Measurements from ENCODE around the gene FAIM2.
"Not testable (repeated sequence)": the region's sequence is repeated elsewhere in the genome, so short reads cannot be mapped to it uniquely, and the experiment has no call there.

Gene FAIM2

GRCh38 chr12:49892732-49893317 is 10.9 kb downstream of the FAIM2 start:
- no peak for DNase-seq

DNA sequence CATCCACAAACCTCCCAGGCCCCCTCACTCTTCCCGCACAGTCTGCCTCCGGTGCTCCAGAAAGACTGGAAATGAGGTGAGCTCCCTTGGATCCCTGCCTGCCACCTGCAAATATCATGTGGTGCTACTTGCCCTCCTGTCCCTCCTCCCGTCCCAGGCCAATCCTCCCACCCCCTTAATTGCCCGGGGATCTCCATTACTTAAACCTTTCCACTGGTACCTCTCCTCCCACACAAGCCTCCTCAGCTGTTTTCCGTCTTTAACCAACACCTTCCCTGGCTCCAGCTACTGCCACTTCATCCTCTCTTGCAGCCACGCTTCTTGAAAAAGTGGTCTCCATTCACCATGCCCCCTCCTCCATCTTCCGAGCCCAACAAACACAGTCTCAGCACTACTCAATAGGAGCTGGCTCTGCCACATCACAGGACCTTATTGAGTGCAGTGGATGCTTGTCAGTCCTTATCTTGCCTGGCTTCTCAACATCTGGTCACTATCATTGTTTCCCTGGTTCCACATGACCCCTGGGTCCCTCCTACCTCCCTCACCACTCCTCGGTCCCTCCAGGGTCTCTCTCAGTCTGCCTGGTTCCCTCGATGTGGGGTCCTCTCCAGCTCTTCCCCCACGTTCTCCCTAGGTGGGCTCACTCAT is 11.5 kb downstream of the FAIM2 start:
- DNase-seq: no peak

DNA sequence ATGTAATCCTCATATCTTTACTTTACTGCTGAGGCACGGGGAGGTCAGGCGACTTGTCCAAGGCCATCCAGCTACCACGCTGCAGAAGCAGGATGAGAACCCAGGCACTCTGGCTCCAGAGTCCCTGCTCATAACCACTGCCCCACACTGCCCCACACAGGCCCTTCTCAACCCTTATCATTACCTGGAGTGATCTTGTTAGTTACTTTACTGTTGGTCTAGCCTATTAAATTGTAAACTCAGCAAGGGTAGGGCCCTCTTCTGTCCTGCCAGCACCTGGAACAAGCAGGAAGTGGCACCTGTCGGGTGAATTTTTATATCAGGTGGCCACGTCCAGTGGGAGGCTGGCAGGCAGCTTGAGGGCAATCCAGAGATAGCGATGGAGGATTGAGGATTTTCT is 12.2 kb downstream of the FAIM2 start:
- no peak for DNase-seq

DNA sequence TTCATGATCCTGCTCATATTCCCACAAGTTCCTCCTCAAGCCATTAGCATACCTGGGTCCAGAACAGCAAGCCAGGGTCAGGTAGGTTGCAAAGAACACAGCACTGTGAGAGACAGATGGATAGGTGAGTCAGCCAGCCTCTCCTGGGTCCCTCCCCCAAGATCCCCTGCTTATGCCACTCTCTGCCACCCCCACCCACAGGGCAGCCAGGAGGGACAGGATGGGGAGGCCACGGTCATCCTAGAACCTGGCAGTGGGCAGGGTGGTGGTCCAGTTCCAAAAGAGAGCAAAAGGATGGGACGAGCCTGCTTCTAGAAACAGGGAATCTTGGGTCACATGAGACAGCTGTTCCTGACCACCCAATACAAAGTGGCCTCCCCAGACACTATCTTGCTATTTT is 12.7 kb downstream of the FAIM2 start:
- DNase-seq: no peak

DNA sequence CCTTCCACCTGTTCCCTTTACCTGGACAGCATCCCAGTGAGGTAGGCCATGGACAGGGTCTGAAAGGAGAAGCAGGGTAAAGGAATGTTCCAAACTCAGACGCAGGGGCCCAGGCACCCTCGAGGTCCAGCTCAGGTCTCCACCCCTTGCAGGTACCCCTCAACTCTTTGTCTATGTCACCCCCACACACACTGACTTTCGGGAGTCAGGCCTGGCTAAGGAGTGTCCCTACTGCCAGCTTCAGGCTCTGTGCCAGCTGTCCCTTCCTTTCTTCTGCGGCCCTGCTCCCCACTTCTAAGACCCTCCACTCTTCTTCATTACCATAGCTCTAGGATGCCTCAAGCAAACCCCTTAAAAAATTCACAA is 13.6 kb downstream of the FAIM2 start:
- no peak for DNase-seq

GRCh38 chr12:49889361-49890095 is 14.2 kb downstream of the FAIM2 start:
- no peak for DNase-seq

DNA sequence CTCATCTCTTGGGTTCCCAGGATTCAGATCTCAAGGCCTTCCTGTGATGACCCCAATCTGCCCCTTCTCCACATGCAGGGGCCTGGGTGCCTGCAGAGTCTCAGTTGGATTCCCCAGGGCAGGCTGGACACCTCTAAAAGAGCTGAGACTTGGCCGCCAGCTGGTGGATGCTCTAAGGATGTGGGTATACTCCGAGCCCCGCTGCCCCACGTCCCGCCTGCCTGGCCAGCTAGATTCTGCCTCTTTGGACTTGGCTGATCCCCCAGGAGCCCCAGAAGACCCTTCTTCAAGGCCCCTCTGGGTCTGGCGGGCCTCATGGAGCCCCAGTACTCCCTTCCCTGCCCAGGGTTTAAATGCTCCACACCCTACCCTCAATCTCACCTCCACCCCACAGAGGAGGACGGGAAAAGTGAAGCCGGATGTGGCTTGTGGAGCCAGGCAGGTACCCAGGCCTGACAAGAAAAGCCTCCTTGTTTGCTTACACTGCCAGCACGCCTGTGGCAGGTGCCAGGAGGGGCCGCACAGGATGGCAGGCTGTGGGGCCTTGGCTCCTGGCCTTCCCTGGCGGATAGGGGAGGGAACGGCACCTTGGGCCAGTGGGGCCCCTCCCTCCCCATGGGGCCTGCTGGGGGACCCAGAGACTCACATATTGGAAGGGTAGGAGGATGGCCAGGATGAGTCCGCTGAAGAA is 15.1 kb downstream of the FAIM2 start:
- DNase-seq: no peak

DNA sequence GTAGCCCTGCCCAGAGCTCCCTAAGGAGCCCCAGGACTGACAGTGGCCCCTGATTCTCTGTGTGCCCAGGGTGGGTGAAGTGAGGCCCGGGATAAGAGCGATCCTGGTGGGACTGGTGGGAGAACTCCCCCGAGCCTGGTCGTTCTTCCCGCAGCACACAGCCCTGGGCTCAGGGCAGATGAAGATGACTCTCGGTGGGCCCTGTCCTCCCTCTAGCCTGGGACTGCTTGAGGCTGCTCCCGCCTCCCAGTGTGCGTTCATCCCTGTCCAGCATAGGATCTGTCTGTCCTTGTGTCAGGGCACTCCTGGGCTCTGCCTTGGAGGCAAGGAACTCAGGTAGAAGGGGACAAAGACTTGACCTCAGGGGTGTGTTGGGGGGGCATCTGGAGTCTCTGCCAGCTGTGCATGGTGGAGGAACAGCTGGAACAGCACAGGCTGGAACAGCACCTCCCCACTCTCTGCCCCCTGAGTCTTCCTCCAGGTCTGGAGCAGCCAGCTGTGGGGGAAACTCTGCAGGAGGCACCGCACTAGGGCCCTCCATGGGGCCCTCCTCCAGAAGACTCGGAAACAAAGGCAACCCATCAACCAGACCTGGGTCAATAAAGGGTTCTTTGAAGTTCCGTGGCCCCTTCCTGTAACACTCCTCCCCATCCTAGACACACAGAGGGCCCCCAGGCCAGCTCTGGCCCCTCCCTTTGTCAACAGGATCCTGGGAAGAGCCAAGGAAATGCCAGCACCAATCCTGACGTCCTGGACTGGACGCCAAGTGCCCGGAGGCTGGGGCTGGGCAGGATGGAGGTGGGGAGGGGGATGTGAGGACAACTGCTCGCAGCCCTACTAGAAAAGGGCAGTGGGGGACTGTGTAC is 15.9 kb downstream of the FAIM2 start:
- no peak for DNase-seq

GRCh38 chr12:49887091-49887490 is 16.6 kb downstream of the FAIM2 start:
- DNase-seq: no peak

- no peak for DNase-seq
These were observed 17.8 kb downstream of the FAIM2 start for GRCh38 chr12:49885663-49886461.

GRCh38 chr12:49885118-49885517 is 18.6 kb downstream of the FAIM2 start:
- DNase-seq: no peak

DNA sequence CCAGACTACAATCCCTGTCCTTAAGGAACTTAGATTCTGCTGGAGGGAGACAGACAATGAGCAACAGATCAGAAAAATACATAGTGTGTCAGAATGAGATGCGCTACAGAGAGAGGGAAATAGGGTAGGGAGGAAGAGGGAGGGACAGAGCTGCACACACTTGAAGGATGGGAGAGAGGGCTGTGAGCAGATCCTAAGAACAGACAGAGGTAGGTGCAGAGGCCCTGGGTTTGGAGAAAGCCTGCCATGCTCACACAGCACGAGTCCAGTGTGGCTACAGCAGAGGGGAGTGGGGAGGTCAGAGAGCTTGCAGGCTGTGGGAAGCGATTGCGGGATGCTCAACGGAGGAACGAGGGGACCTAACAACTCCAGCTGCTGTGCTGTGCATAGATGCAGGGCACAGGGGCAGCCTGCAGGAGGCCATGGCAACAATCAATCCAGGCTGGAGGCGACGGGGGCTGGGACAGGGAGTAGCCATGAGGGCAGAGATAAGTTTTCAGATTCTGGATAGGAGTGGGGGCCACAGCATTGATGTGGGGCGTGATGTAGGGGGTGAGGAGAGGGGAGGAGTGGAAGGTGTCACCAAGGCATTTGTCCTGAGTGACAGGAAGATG is 20.7 kb downstream of the FAIM2 start:
- no peak for DNase-seq

- no peak for DNase-seq
These were observed 21.4 kb downstream of the FAIM2 start for GRCh38 chr12:49882248-49882850.

GRCh38 chr12:49881415-49882247 is 22.1 kb downstream of the FAIM2 start:
- DNase-seq: no peak

- no peak for DNase-seq
These were observed 22.8 kb downstream of the FAIM2 start for GRCh38 chr12:49880756-49881414.

GRCh38 chr12:49879065-49879464 is 24.6 kb downstream of the FAIM2 start:
- DNase-seq: not testable (repeated sequence)

- no peak for DNase-seq
These were observed 25.7 kb downstream of the FAIM2 start for GRCh38 chr12:49878021-49878420.

DNA sequence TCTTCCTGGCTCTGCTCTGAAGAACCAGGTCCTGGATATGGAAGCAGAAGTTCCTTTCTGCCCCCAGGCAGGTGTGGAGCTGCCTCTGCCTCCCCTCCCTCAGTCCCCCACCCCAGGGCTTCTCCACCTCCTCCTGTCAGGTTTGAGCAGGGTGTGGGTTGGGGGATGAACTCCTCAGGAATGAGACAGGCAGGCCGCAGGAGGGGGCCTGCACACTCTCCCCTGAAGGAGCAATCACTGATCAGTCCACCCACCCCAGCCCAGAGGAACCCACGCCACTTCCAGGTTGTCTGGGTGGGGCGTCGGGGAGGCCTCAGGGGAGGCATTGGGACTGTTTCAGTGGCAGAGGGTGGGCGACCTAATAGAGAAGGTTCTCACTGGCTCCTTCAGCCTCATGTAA is 26.6 kb downstream of the FAIM2 start:
- no peak for DNase-seq

- DNase-seq: no peak
These were observed 27.6 kb downstream of the FAIM2 start for GRCh38 chr12:49876070-49876469.

All from stimulated activated CD4-positive, alpha-beta T cell treated with anti-CD3 and anti-CD28 coated beads, Interleukin-1b, Interleukin-23, amount 100 ng/mL, for 48 hours (primary cell).